Coronary artery (tissue), 2 donors: ENCODE data around the gene SRP68.

Experiments used
- DNase-seq: peaks from one replicate; pipeline ENCODE4 v3.0.0-alpha.2; 2017; ENCODE audit warnings: low spot score
- H3K27ac ChIP-seq, 2 donors: fragments of 200-600 bp; sonication (generic); one replicate each; pipeline ENCODE4 v1.5.1; 2016 to 2019
- H3K4me3 ChIP-seq: fragments of 200-600 bp; sonication (generic); 2 replicates; pipeline ENCODE4 v1.5.1; 2016; ENCODE audit warnings: mild to moderate bottlenecking, moderate library complexity
- TF ChIP-seq, protein P1 (sequence below): fragments of 200-600 bp; sonication (generic); IDR thresholded peaks from one replicate; pipeline ENCODE4 v1.5.1; 2019; ENCODE audit warnings: antibody characterized with exemption

SRP68 gene

GRCh38 chr17:76008208-76008607 lies 64.1 kb downstream of the SRP68 start:
- DNase-seq = no peak
- Histone ChIP-seq H3K4me3 (no peak overlapping the region), H3K27ac (no peak overlapping the region)
- TF ChIP-seq, protein P1, sequence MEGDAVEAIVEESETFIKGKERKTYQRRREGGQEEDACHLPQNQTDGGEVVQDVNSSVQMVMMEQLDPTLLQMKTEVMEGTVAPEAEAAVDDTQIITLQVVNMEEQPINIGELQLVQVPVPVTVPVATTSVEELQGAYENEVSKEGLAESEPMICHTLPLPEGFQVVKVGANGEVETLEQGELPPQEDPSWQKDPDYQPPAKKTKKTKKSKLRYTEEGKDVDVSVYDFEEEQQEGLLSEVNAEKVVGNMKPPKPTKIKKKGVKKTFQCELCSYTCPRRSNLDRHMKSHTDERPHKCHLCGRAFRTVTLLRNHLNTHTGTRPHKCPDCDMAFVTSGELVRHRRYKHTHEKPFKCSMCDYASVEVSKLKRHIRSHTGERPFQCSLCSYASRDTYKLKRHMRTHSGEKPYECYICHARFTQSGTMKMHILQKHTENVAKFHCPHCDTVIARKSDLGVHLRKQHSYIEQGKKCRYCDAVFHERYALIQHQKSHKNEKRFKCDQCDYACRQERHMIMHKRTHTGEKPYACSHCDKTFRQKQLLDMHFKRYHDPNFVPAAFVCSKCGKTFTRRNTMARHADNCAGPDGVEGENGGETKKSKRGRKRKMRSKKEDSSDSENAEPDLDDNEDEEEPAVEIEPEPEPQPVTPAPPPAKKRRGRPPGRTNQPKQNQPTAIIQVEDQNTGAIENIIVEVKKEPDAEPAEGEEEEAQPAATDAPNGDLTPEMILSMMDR = no peak

DNA sequence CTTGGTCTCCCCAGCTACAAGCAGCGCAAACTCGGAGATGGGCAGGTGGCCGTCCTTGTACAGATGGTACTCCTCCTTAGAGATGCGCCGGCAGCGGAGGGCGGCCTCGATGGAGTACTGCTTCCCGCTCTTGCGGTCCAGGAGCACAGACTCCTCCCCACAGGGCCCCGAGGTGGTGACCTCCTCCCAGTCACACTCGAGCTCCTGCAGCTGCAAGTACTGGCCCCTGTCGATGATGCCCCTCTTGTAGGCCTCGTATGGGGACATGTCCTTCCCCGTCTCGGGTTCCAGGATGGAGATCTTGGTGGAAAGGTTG lies 64.5 kb downstream of the SRP68 start:
- Histone ChIP-seq H3K27ac (no peak overlapping the region), H3K4me3 (no peak overlapping the region)
- no peak for DNase-seq
- TF ChIP-seq, protein P1 = no peak

- no peak overlapping the region for H3K4me3 ChIP-seq
- TF ChIP-seq, protein P1 = no peak
- DNase-seq = no peak
- no peak overlapping the region for H3K27ac ChIP-seq
Observed at GRCh38 chr17:76007131-76007849, 65.0 kb downstream of the SRP68 start.

- Histone ChIP-seq H3K4me3 (no peak overlapping the region), H3K27ac (no peak overlapping the region)
- DNase-seq = no peak
- TF ChIP-seq, protein P1 = peak; percentile 67
Observed at GRCh38 chr17:76005263-76006149, 66.8 kb downstream of the SRP68 start.

DNA sequence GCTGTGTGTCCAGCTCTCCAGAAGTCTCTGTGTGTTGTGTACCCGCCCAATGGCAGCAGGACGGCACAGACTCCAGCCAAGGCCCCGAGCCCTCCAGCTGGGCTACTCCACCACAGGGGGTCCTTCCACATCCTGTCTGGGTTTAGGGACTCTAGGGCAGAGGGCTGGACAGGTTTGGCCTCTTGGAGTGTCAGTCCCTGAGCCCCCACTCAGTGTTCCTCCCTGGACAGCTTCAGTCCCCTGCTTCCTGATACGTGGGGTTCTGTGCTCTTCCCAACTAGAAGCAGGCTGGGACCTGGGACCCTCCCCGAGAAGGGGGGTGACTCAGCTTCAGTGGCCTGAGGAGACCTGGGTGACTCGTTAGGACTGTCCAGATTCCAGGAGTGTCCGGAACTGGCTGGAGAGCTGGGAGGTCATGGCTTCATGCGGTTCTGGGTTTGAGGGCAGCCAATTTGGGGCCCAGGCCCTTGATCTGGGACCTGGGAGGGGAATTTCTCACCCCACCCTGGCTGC lies 67.5 kb downstream of the SRP68 start:
- TF ChIP-seq, protein P1 = no peak
- DNase-seq = no peak
- no peak overlapping the region for H3K27ac ChIP-seq
- no peak overlapping the region for H3K4me3 ChIP-seq

GRCh38 chr17:76003915-76004314 lies 68.4 kb downstream of the SRP68 start:
- Histone ChIP-seq H3K27ac (no peak overlapping the region), H3K4me3 (no peak overlapping the region)
- DNase-seq = no peak
- TF ChIP-seq, protein P1 = no peak
